AG08395 (cell line): ENCODE data around the gene CATSPERZ.

Experiments used
- DNase-seq: peaks from one replicate; pipeline ENCODE4 v3.0.0; 2012; ENCODE audit warnings: mixed read lengths, low spot score

Gene CATSPERZ

DNA sequence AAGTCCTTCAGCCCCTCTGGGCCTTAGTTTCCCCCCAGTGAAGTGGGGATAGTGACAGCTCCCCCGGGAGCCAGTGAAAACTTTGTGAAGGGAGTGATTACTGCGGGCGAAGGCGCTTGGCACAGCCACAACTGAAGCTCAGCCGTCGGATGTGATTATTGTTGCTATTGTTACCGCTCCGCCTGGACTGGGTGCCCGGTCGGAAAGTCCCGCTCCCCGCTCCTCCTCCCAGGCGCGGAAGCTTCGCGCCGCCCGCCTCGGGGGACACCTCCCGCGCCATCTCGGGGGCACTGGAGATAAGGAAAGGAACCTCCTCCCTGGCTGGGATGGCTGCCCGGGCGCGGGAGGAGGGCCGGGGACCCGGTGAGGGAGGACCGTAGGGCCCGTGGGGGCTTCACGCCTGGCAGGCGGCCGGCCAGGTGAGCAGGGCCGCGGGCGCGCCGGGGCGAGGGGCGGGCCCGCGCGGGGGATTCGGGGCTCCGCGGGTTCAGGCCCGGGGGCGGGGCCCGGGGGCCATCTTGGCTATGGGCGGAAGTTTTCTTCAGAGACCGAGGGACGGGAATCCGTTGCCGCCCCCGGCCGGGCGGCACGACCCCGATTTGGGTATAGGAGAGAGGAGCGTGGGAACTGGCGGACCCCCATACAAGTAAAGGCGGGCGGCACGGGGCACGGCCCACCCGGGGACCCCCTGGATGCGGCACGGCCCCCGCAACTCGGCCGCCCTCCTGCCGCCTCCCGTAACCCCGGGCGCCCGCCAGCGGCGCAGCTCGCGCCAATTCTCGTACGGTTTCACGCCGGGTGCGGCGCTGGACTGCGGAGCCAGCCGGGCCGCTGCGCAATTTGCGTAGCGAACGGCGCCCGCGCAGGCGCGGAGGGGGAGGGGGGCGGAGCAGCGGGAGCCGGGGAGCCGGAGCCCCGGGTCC is 14.9 kb upstream of the CATSPERZ start, which contains the start of gene GPR137:
Gene GPR137, plus strand, starts transcription at position 887 of the 923 bp plus-strand sequence. CDS start 677 bp downstream, outside the sequence.
- DNase-seq: peak; percentile 95

DNA sequence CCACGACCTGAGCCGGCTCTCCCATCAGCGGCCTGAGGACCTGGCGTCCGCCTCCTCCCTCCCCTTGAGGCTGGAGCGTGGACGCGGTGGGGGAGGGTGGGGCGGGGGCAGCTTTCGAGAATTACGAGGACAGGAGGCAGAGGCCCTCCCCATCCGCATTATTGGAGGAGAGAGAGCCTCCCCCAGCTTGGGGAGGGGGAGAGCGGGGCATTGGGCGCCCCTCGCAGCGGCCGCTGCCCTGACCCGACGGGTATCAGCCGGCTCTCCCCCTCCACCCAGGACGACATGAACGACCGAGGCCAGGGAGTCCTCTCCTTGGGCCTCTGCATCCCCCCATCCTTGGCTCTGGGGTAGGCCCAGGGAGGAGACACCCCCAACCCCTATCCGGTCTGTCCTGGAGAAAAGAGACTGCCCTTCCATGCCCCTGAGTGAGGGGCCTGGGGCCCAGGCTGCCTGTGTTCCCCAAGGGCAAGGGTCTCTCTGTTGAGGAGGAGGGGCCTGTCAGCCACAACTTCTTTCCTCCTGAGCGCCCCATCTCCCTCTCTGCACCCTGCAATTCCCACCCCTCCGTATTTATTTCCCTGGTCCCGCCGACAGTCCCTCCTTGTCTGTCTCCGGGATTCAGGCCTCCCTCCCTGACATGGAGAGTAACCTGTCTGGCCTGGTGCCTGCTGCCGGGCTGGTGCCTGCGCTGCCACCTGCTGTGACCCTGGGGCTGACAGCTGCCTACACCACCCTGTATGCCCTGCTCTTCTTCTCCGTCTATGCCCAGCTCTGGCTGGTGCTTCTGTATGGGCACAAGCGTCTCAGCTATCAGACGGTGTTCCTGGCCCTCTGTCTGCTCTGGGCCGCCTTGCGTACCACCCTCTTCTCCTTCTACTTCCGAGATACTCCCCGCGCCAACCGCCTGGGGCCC is 14.0 kb upstream of the CATSPERZ start:
- no peak for DNase-seq

- DNase-seq: no peak
Observed at GRCh38 chr11:64286801-64287159, 13.4 kb upstream of the CATSPERZ start.

- no peak for DNase-seq
Observed at GRCh38 chr11:64287676-64288352, 12.3 kb upstream of the CATSPERZ start.

GRCh38 chr11:64288353-64288750 is 11.8 kb upstream of the CATSPERZ start:
- no peak for DNase-seq

DNA sequence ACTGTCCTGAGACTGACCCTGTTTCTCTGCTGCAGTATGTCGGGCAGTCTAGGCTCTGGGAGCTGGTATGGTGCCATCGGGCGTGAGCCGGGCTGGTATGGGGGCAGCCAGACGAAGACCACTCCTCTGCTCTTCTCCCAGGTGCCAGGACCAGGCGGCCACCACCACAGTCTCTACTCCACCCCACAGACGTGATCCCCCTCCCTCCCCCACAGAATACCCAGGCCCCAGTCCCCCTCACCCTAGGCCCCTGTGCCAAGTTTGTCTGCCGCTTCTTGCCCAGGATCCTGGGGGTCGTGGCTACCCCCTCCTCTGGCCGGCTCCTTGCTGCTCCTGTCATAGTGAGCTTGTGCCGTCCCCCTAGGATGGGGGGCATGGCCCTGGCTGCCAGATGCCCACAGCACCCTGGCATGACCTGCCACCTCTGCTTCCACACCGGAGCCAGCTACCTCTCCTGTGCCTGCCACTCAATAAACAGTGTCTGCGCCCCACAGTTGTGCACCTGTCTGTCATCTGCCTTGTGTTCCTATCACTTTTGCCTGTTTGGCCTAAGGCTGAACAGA is 11.1 kb upstream of the CATSPERZ start:
- DNase-seq: no peak

DNA sequence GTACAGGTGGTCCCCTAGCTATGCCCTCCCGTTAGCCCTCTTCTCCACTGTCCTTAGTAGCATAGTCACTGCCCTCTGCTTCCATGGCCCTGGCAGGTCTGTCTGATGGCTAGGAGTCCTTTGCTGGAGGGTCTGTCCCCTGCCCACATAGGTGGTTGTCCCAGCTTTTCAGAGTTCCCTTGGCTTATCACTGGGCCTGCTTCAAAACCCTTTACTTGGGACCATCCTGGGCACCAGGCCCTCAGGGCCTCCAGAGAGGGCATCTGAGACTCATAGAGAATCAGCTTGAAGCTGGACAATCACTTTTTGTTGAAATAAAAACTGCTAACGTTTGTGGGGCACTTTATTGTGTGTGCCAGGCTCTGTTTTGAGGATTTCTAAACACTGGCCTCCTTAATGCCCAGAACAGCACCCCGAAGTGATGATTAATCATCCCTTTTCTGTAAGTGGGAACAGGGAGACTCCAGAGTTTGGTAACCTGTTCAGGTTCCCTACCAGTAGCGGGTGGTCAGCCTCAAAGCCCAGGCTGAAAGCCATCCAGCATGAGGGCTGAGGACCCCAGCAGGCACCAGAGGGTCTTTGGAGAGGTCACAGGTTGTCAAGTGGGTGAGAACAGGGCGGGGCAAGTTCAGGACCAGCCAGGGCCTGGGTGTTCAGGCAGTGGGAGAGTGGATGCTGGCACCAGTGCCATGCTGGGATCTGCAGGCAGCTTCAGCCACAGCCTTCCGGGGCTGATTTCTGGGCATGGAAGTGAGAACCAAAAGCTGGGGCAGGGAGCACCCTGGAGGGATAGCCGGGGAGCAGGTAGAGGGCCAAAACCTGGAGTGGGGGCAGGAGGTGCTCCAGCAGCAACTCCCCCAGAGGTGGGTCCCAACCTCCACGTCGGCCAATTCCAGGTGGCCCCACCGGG is 9.6 kb upstream of the CATSPERZ start:
- DNase-seq: no peak

DNA sequence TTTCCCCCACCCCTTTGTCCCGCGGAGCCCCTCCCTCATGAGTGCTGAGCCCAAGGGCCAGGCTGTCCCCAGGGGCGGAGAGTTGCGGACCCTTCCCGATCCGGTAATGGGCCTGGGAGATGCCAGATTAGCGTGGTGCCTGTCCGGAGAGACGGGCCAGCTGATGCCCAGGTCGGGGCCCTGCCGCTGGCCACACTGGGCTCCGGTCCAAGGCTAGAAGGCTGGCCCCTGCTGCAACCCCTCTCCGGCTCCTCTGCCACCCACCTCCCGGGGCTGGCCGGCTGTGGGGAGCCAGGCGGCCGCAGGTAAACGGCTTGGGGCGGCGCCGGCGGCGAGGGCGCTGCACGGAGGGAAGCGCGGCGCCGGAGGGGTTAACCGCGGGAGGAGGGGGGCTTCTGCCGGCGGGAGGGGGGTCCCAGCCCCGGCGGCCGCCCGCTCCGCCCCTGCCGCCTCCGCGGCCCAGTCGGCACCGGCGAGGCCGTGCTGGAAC is 8.9 kb upstream of the CATSPERZ start, which contains the start of gene KCNK4:
Gene KCNK4, plus strand, starts transcription at position 41 of the 490 bp plus-strand sequence. CDS start 1,717 bp downstream, outside the sequence.
- no peak for DNase-seq

- no peak for DNase-seq
Observed at GRCh38 chr11:64291752-64292459, 8.3 kb upstream of the CATSPERZ start.

- no peak for DNase-seq
Observed at GRCh38 chr11:64292460-64293254, 7.5 kb upstream of the CATSPERZ start.

- DNase-seq: peak; percentile 61
Observed at GRCh38 chr11:64294774-64295173, 5.4 kb upstream of the CATSPERZ start.

DNA sequence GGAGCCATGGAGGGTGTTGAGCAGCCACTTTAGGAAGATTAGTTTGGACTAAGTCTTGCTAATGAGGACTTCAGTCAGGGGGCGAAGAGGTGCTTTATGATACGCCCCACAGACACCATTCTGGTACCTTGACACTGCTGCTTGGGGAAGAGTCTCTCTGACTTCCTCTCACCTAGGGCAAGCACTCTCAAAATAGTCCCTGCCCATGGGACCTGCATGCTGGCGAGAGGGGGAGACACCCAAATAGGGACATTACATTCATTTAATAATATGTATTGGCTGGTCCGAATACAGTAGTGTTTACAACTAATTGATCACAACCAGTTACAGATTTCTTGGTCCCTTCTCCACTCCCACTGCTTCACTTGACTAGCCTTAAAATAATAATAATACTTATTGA is 4.4 kb upstream of the CATSPERZ start:
- no peak for DNase-seq

DNA sequence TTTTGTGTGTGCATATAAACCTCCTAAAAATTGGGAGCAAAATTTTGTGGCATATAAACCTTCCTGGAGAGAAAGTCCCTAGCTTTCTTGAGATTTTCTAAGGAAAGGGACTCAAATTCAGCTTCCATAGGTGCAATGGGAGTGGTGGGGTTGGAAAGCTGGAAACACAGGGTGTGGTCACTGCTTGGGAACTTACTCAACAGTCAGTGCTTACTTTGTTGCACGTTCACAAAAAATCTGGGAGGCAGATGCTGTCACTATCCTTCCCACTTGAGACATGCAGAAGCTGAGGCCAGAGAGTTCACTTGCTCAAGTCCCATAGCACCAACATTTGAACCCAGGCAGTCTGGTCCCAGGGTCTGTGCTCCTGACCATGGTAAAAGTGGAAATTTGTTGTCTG is 3.9 kb upstream of the CATSPERZ start:
- DNase-seq: peak; percentile 29

GRCh38 chr11:64296830-64297698 is 3.1 kb upstream of the CATSPERZ start:
- DNase-seq: no peak

DNA sequence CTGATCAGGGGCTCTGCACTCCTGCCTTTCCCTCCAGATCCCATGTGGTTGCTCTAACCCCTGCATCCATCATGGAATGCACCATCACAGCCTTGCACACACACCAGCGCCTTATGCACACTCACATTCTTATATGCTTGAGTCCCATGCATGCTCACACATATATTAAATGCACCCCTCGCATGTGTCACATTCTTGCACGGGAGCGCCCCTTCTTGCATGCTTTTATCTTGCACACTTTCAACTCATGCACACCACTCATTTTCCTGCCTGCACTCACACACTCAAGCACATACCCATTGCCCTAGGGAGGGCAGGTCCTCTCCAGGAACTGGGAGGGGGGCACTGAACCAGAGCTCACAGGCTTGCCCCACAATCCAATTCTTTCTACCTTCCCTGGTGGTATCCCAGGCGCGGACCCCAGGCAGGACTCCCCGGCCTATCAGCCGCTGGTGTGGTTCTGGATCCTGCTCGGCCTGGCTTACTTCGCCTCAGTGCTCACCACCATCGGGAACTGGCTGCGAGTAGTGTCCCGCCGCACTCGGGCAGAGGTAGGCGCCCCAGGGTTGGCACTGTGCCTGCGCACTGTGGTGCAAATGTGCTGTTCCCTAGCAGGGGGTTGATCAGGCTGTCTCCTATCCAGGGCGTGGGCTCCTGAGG is 2.3 kb upstream of the CATSPERZ start:
- DNase-seq: no peak

- peak; percentile 55 for DNase-seq
Observed at GRCh38 chr11:64298966-64299846, 952 bp upstream of the CATSPERZ start.
